Fibroblast of lung (primary cell): ENCODE measurements around the gene DCBLD2. TPM values are rescaled to one million over a fixed set of nuclear protein-coding genes. Genes with fewer than 3 reads are reported as not detected.

ENCODE experiments used
- DNase-seq, 2 donors: peaks; one replicate each; pipeline versions ENCODE4 v3.0.0 to v3.0.0-alpha.2; 2010; ENCODE audit warnings: low read depth in 2 of 2
- H2AFZ ChIP-seq: 2 replicates; pipeline ENCODE4 v1.5.1; 2012; ENCODE audit warnings: low read length, control low read depth, inconsistent platforms
- H3K27ac ChIP-seq: 2 replicates; pipeline ENCODE4 v1.5.1; 2011; ENCODE audit warnings: low read length, control low read depth; ENCODE audit not compliant: insufficient read depth
- H3K27me3 ChIP-seq: 2 replicates; pipeline ENCODE4 v1.5.1; 2011; ENCODE audit warnings: mild to moderate bottlenecking, low read length; ENCODE audit not compliant: control insufficient read depth, insufficient read depth
- H3K36me3 ChIP-seq: 2 replicates; pipeline ENCODE4 v1.5.1; 2011; ENCODE audit warnings: low read length; ENCODE audit not compliant: control insufficient read depth, insufficient read depth
- H3K4me1 ChIP-seq: 2 replicates; pipeline ENCODE4 v1.5.1; 2011; ENCODE audit warnings: low read length; ENCODE audit not compliant: control insufficient read depth, insufficient read depth; ENCODE audit errors: extremely low read depth
- H3K4me2 ChIP-seq: 2 replicates; pipeline ENCODE4 v1.5.1; 2011; ENCODE audit warnings: low read length, control low read depth; ENCODE audit not compliant: insufficient read depth; ENCODE audit errors: extremely low read depth
- H3K4me3 ChIP-seq, 4 experiments: fragments of 200-600 bp in 1 of 4; sonication (generic) in 1 of 4; replicated peaks in 1 of 4; 2 replicates each; pipeline ENCODE4 v1.5.1; 2011 to 2016; ENCODE audit warnings: low read length in 4 of 4, low read depth in 3 of 4, mild to moderate bottlenecking in 3 of 4, control low read depth in 2 of 4, inconsistent platforms in 1 of 4, mixed read lengths in 1 of 4; ENCODE audit not compliant: insufficient read depth in 1 of 4; ENCODE audit errors: control extremely low read depth in 1 of 4
- H3K79me2 ChIP-seq: 2 replicates; pipeline ENCODE4 v1.5.1; 2012; ENCODE audit warnings: mild to moderate bottlenecking, low read length, inconsistent platforms; ENCODE audit not compliant: control insufficient read depth, insufficient read depth
- H3K9ac ChIP-seq: 2 replicates; pipeline ENCODE4 v1.5.1; 2011; ENCODE audit warnings: mild to moderate bottlenecking, low read length, control low read depth; ENCODE audit not compliant: insufficient read depth
- H3K9me3 ChIP-seq: 2 replicates; pipeline ENCODE4 v1.5.1; 2012; ENCODE audit warnings: low read depth, low read length; ENCODE audit not compliant: control insufficient read depth, insufficient read depth
- H4K20me1 ChIP-seq: 2 replicates; pipeline ENCODE4 v1.5.1; 2011; ENCODE audit warnings: low read length; ENCODE audit not compliant: control insufficient read depth, insufficient read depth; ENCODE audit errors: extremely low read depth
- CTCF ChIP-seq, 2 donors: IDR thresholded peaks in 1 of 2; conservative IDR thresholded peaks in 1 of 2; 1 replicate in 1 of 2; 2 replicates in 1 of 2; pipeline ENCODE4 v1.5.1; 2011 to 2012; ENCODE audit warnings: low read length in 2 of 2, control low read depth in 1 of 2, inconsistent platforms in 1 of 2, low read depth in 1 of 2, mild to moderate bottlenecking in 1 of 2
- EZH2 ChIP-seq: IDR thresholded peaks from 2 replicates; pipeline ENCODE4 v1.5.1; 2012; ENCODE audit warnings: low read length, control low read depth, mild to moderate bottlenecking; ENCODE audit errors: missing control alignments
- polyA minus RNA-seq: library from RNA; depleted of rRNA, polyadenylated mRNA; stranded (reverse); fragments of >200 nt; gene quantifications from 2 replicates; pipeline ENCODE4 v1.2.3, GENCODE V29; 2011; ENCODE audit warnings: low replicate concordance
- polyA plus RNA-seq, 2 donors: library from polyadenylated mRNA; depleted of rRNA in 1 of 2; stranded (reverse) in 1 of 2; unstranded in 1 of 2; fragments of >200 nt; gene quantifications; 2 replicates each; pipeline ENCODE4 v1.2.1, GENCODE V29; 2011 to 2012; ENCODE audit warnings: missing spikeins in 1 of 2
- total RNA-seq: library from RNA; depleted of rRNA; stranded (reverse); fragments of >200 nt; gene quantifications from 2 replicates; pipeline ENCODE4 v1.2.1, GENCODE V29; 2014

Gene DCBLD2, protein sequence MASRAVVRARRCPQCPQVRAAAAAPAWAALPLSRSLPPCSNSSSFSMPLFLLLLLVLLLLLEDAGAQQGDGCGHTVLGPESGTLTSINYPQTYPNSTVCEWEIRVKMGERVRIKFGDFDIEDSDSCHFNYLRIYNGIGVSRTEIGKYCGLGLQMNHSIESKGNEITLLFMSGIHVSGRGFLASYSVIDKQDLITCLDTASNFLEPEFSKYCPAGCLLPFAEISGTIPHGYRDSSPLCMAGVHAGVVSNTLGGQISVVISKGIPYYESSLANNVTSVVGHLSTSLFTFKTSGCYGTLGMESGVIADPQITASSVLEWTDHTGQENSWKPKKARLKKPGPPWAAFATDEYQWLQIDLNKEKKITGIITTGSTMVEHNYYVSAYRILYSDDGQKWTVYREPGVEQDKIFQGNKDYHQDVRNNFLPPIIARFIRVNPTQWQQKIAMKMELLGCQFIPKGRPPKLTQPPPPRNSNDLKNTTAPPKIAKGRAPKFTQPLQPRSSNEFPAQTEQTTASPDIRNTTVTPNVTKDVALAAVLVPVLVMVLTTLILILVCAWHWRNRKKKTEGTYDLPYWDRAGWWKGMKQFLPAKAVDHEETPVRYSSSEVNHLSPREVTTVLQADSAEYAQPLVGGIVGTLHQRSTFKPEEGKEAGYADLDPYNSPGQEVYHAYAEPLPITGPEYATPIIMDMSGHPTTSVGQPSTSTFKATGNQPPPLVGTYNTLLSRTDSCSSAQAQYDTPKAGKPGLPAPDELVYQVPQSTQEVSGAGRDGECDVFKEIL
- total RNA-seq (69.9 and 98.1 TPM in 2 replicates), polyA plus RNA-seq (195 and 197 TPM in 2 replicates), polyA minus RNA-seq (43.5 and 86.6 TPM in 2 replicates)
- 69.3 and 83.6 TPM in 2 replicates for polyA plus RNA-seq (2012)

- Histone ChIP-seq H2AFZ (peak within 1 kb of the TSS; percentile 71), H3K27me3 (no peaks in the 10 kb centered on the region), H3K79me2 (peaks cover 52% of the 10 kb centered on the region)
Measured at GRCh38 chr3:98901392-98902350, at the start of gene DCBLD2. Gene DCBLD2 (minus strand): TSS chr3:98901695. CDS start chr3:98901326, 369 bp downstream.

GRCh38 chr3:98945666-98946065 lies 44.2 kb upstream of the DCBLD2 start:
- no peak overlapping the region for H3K27ac ChIP-seq
- no peaks in the 10 kb centered on the region for H3K9me3 ChIP-seq
- no peak for TF ChIP-seq CTCF (conservative IDR thresholded peaks at IDR 0.05 in 1 of 2, IDR thresholded peaks at IDR 0.05 in 1 of 2; ENCODE audit: low read depth in 1 of 2, low read length in 2 of 2)
- no peak for TF ChIP-seq EZH2
- H3K4me3 ChIP-seq = no peak overlapping the region
- no peak overlapping the region for H2AFZ ChIP-seq
- no peaks in the 10 kb centered on the region for H3K27me3 ChIP-seq
- no peaks in the 10 kb centered on the region for H3K79me2 ChIP-seq
- H4K20me1 ChIP-seq = no peaks in the 10 kb centered on the region
- no peaks in the 10 kb centered on the region for H3K36me3 ChIP-seq
- no peak overlapping the region for H3K9ac ChIP-seq
- no peak overlapping the region for H3K4me2 ChIP-seq
- no peaks in the 10 kb centered on the region for H3K4me1 ChIP-seq
- DNase-seq = no peak

More at GRCh38 chr3:98901392-98902350, at the start of gene DCBLD2:
- TF ChIP-seq EZH2 (no peak), CTCF (conservative IDR thresholded peaks at IDR 0.05 in 1 of 2, IDR thresholded peaks at IDR 0.05 in 1 of 2; ENCODE audit: low read depth in 1 of 2, low read length in 2 of 2) (no peak)
- peak within 1 kb of the TSS; percentile 95 for H3K9ac ChIP-seq
- no peaks in the 10 kb centered on the region for H3K9me3 ChIP-seq
- peak; percentile 99 to 100 for DNase-seq
- H3K36me3 ChIP-seq = no peaks in the 10 kb centered on the region
- peak within 1 kb of the TSS; percentile 87 for H3K27ac ChIP-seq
- peaks cover 6% of the 10 kb centered on the region for H3K4me1 ChIP-seq
- H4K20me1 ChIP-seq = no peaks in the 10 kb centered on the region
- H3K4me3 ChIP-seq = peak within 1 kb of the TSS; percentile 64 to 87 (median 84)
- peak within 1 kb of the TSS; percentile 96 for H3K4me2 ChIP-seq
